Brain pericyte (primary cell): Measurements from ENCODE around the gene MMP14.
"Not testable (repeated sequence)": the region's sequence is repeated elsewhere in the genome, so short reads cannot be mapped to it uniquely, and the experiment has no call there.

Experiments used
- DNase-seq: peaks from one replicate; pipeline ENCODE4 v3.0.0-alpha.2; 2012; ENCODE audit warnings: low read depth, low spot score

The MMP14 gene

GRCh38 chr14:22814373-22814772 lies 22.0 kb upstream of the MMP14 start:
- no peak for DNase-seq

GRCh38 chr14:22814941-22815713 lies 21.3 kb upstream of the MMP14 start, which contains the start of gene SLC7A7:
Gene SLC7A7, minus strand, starts transcription at chr14:22815435. Its CDS starts 2,037 bp downstream, at chr14:22813398.
- no peak for DNase-seq

GRCh38 chr14:22819151-22819988 lies 17.0 kb upstream of the MMP14 start:
- no peak for DNase-seq

GRCh38 chr14:22820731-22821130 lies 15.7 kb upstream of the MMP14 start:
- no peak for DNase-seq

GRCh38 chr14:22821193-22822015 lies 15.0 kb upstream of the MMP14 start:
- DNase-seq, result no peak

- DNase-seq, result no peak
Observed at GRCh38 chr14:22822016-22822570, 14.3 kb upstream of the MMP14 start.

GRCh38 chr14:22822571-22823098 lies 13.8 kb upstream of the MMP14 start:
- peak; percentile 33 for DNase-seq

GRCh38 chr14:22824711-22825359 lies 11.6 kb upstream of the MMP14 start:
- peak; percentile 55 for DNase-seq

GRCh38 chr14:22829076-22829660 lies 7.2 kb upstream of the MMP14 start:
- not testable (repeated sequence) for DNase-seq

- no peak for DNase-seq
Observed at GRCh38 chr14:22829661-22830442, 6.5 kb upstream of the MMP14 start, which contains the start of gene MRPL52. Gene MRPL52, plus strand, starts transcription at chr14:22829887. Its CDS starts 26 bp downstream, at chr14:22829913.

- DNase-seq, result no peak
Observed at GRCh38 chr14:22830443-22831010, 5.9 kb upstream of the MMP14 start.

- no peak for DNase-seq
Observed at GRCh38 chr14:22835505-22835904, 880 bp upstream of the MMP14 start.

GRCh38 chr14:22837114-22837749 lies 847 bp downstream of the MMP14 start:
- no peak for DNase-seq

GRCh38 chr14:22837750-22838538 lies 1.6 kb downstream of the MMP14 start:
- no peak for DNase-seq

- DNase-seq, result no peak
Observed at GRCh38 chr14:22838631-22839041, 2.3 kb downstream of the MMP14 start.

- no peak for DNase-seq
Observed at GRCh38 chr14:22839159-22839779, 2.9 kb downstream of the MMP14 start.

GRCh38 chr14:22841311-22841710 lies 4.9 kb downstream of the MMP14 start:
- no peak for DNase-seq
